Right lobe of liver (tissue), 4 donors: ENCODE data around the gene LLGL1.

ENCODE experiments used
- POLR2A ChIP-seq: fragments of 450-650 bp; IDR thresholded peaks from one replicate; pipeline ENCODE4 v1.6.1; 2017; ENCODE audit warnings: antibody characterized with exemption, mild to moderate bottlenecking
- TF ChIP-seq, protein P1 (sequence below), 4 donors: fragments of 200-600 bp in 3 of 4; fragments of 450-650 bp in 1 of 4; IDR thresholded peaks; one replicate each; pipeline versions ENCODE4 v1.5.1 to v1.8.0; 2016 to 2022; ENCODE audit warnings: antibody characterized with exemption in 4 of 4, mild to moderate bottlenecking in 2 of 4
- donor health status: DM: no; HTN: no; CAD: no.
- donor health status: DM: no; HTN: no; CAD: no.
- donor health status: DM: no; HTN: yes; CAD: no.

DNA sequence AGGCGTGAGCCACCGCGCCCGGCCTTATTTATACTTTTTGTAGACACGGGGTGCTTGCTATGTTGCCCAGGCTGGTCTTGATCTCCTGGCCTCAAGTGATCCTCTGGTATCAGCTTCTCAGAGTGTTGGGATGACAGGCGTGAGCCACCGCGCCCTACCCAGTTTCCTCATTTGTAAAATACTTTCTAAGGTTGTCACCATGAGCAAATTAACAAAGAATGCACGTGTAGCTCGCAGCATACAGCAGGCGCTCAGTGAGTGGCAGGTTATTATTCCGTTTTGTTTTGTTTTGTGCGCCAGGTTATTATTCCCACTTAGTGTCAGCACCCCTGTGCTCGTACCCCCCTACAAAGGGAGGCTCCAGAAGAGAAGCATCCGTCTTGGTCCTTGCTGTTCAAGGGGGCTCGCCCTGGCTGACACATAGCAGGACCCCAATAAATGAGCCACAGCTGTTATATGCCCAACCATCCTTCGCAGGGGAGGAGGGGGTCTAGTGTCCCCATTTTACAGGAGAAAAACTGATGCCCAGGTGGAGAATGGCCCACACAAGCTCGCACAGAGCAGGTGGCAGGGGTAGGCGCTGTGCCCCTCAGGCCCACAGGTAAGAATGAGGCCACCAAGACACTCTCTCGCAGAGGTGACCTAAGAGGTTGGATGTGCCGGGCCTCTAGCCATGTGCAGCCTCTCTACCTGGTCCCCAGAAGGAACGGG is 34.3 kb downstream of the LLGL1 start:
- TF ChIP-seq, protein P1, sequence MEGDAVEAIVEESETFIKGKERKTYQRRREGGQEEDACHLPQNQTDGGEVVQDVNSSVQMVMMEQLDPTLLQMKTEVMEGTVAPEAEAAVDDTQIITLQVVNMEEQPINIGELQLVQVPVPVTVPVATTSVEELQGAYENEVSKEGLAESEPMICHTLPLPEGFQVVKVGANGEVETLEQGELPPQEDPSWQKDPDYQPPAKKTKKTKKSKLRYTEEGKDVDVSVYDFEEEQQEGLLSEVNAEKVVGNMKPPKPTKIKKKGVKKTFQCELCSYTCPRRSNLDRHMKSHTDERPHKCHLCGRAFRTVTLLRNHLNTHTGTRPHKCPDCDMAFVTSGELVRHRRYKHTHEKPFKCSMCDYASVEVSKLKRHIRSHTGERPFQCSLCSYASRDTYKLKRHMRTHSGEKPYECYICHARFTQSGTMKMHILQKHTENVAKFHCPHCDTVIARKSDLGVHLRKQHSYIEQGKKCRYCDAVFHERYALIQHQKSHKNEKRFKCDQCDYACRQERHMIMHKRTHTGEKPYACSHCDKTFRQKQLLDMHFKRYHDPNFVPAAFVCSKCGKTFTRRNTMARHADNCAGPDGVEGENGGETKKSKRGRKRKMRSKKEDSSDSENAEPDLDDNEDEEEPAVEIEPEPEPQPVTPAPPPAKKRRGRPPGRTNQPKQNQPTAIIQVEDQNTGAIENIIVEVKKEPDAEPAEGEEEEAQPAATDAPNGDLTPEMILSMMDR (IDR thresholded peaks at IDR 0.05), result no peak
- TF ChIP-seq POLR2A, result no peak
